HepG2 (cell line): Measurements from ENCODE around the gene MLXIPL.
"Not testable (repeated sequence)": the region's sequence is repeated elsewhere in the genome, so short reads cannot be mapped to it uniquely, and the experiment has no call there.

Source experiments
- ATF3 ChIP-seq: sonication (generic); formaldehyde crosslinking; IDR thresholded peaks from 2 replicates; pipeline ENCODE4 v1.4.0; 2020; ENCODE audit warnings: missing genetic modification reagents
- CTCF ChIP-seq: sonication (generic); formaldehyde crosslinking; IDR thresholded peaks from 2 replicates; pipeline ENCODE4 v1.5.0; 2020; ENCODE audit warnings: mild to moderate bottlenecking, missing genetic modification reagents, moderate library complexity
- ELK4 ChIP-seq: sonication (generic); formaldehyde crosslinking; IDR thresholded peaks from 2 replicates; pipeline ENCODE4 v1.9.0; 2021; ENCODE audit warnings: missing genetic modification reagents, borderline replicate concordance
- MXI1 ChIP-seq: IDR thresholded peaks from 3 replicates; pipeline ENCODE4 v1.6.1; 2012; ENCODE audit warnings: low read depth, low read length, inconsistent platforms, borderline replicate concordance
- RBM39 ChIP-seq: fragments of 200-400 bp; formaldehyde crosslinking; IDR thresholded peaks from one replicate; pipeline ENCODE4 v1.6.1; 2018; ENCODE audit warnings: antibody characterized with exemption, mild to moderate bottlenecking, low read depth, low read length; ENCODE audit not compliant: poor library complexity, severe bottlenecking
- SALL2 ChIP-seq: sonication (generic); formaldehyde crosslinking; IDR thresholded peaks from 2 replicates; pipeline ENCODE4 v1.8.1; 2023; ENCODE audit warnings: mild to moderate bottlenecking, missing genetic modification reagents, inconsistent platforms
- SUZ12 ChIP-seq: fragments of 150-350 bp; IDR thresholded peaks from 2 replicates; pipeline ENCODE4 v1.6.1; 2014; ENCODE audit warnings: low read depth, low read length
- THRA ChIP-seq: sonication (generic); formaldehyde crosslinking; IDR thresholded peaks from 2 replicates; pipeline ENCODE4 v1.4.0; 2020; ENCODE audit warnings: missing genetic modification reagents, borderline replicate concordance
- YEATS4 ChIP-seq: sonication (generic); formaldehyde crosslinking; IDR thresholded peaks from 2 replicates; pipeline ENCODE4 v1.4.0; 2020; ENCODE audit warnings: missing genetic modification reagents, borderline replicate concordance
- ZBTB42 ChIP-seq: sonication (generic); formaldehyde crosslinking; IDR thresholded peaks from 2 replicates; pipeline ENCODE4 v1.5.0; 2020; ENCODE audit warnings: mild to moderate bottlenecking, missing genetic modification reagents
- ZNF292 ChIP-seq: sonication (generic); formaldehyde crosslinking; IDR thresholded peaks from 2 replicates; pipeline ENCODE4 v1.8.1; 2022; ENCODE audit warnings: mild to moderate bottlenecking, low read depth, missing genetic modification reagents, borderline replicate concordance

GRCh38 chr7:73617520-73617919 lies 6.8 kb downstream of the MLXIPL start:
- TF ChIP-seq THRA; RBM39; SALL2 (CRISPR knock-in tag); CTCF (CRISPR knock-in tag); ATF3 (CRISPR knock-in tag); ELK4 (CRISPR knock-in tag); YEATS4 (CRISPR knock-in tag); ZNF292; MXI1; ZBTB42; SUZ12: not testable (repeated sequence)
